BLaER1 (cell line): ENCODE data around the gene RS1.
A peak's percentile ranks its signal among the peaks of the same experiment; 100 is the strongest.

Experiments
- H3K27ac ChIP-seq: shearing (Covaris generic); formaldehyde crosslinking; 2 replicates; pipeline ENCODE4 v1.8.1; 2022
- H3K27me3 ChIP-seq: shearing (Covaris generic); formaldehyde crosslinking; 2 replicates; pipeline ENCODE4 v1.8.1; 2022
- H3K36me3 ChIP-seq: shearing (Covaris generic); formaldehyde crosslinking; 2 replicates; pipeline ENCODE4 v1.8.1; 2022
- H3K4me1 ChIP-seq: shearing (Covaris generic); formaldehyde crosslinking; 2 replicates; pipeline ENCODE4 v1.8.1; 2022
- H3K4me2 ChIP-seq: shearing (Covaris generic); formaldehyde crosslinking; 2 replicates; pipeline ENCODE4 v1.8.1; 2022
- H3K4me3 ChIP-seq: shearing (Covaris generic); formaldehyde crosslinking; 2 replicates; pipeline ENCODE4 v1.8.1; 2022
- H3K9ac ChIP-seq: shearing (Covaris generic); formaldehyde crosslinking; 2 replicates; pipeline ENCODE4 v1.8.1; 2022
- H3K9me3 ChIP-seq: shearing (Covaris generic); formaldehyde crosslinking; 2 replicates; pipeline ENCODE4 v1.8.1; 2022
- H4K20me1 ChIP-seq: shearing (Covaris generic); formaldehyde crosslinking; 2 replicates; pipeline ENCODE4 v1.8.1; 2022
- Cebpa-rat ChIP-seq: shearing (Covaris generic); IDR thresholded peaks from 2 replicates; pipeline ENCODE4 v1.8.1; 2022

Gene RS1

DNA sequence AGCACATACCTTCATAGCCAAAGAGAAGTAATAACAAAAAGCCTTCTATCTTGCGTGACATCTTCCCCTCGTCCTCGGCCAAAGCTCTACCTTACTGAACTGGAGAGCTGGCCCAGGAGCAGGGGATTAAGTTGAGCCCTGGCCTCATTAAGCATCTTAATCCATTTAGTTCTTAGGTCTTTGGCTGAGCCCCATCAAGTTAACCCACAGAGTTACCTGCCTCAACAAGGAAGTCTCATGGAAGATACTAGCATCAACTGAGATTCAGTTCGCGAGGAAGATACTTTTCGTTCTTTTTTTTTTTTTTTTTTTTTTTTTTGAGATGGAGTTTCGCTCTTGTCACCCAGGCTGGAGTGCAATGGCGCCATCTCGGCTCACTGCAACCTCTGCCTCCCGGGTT lies at the start of gene RS1:
RS1 (minus strand) TSS at position 101 of the 400 bp plus-strand sequence; CDS start at position 61, 40 bp downstream.
- no peaks in the 10 kb centered on the region for H3K9me3 ChIP-seq
- H4K20me1 ChIP-seq, result no peaks in the 10 kb centered on the region
- H3K4me1 ChIP-seq, result 0 out of 2 replicates have a peak, but pooled peaks cover 5% of the 10 kb centered on the region
- H3K4me2 ChIP-seq, result no peak within 1 kb of the TSS
- H3K9ac ChIP-seq, result no peak within 1 kb of the TSS
- no peak within 1 kb of the TSS for H3K27ac ChIP-seq
- no peak for TF ChIP-seq Cebpa-rat
- no peak within 1 kb of the TSS for H3K4me3 ChIP-seq
- H3K36me3 ChIP-seq, result no peaks in the 10 kb centered on the region
- peaks cover 24% of the 10 kb centered on the region for H3K27me3 ChIP-seq

DNA sequence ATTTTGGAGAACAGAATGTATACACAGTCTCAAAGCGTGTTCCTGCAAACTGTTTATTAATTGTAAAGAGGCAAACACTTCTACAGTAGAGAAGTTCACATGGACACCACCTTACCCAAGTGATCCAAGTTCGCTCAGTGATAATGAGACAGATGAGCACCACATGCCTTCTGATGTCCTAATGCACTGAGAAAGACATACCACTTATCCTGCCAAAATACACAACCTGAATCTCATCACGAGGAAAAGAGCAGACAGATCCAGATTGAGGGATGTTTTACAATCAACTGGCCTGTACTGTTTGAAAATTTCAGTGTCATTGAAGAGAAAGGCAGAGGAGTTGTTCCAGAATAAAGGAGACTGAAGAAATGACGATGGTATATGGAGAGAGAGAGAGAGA lies 47.9 kb upstream of the RS1 start:
- Histone ChIP-seq H3K36me3 (no peaks in the 10 kb centered on the region), H3K4me3 (no peak overlapping the region), H3K9ac (no peak overlapping the region), H4K20me1 (no peaks in the 10 kb centered on the region), H3K4me1 (0 out of 2 replicates have a peak, but pooled peaks cover 2% of the 10 kb centered on the region), H3K9me3 (peaks cover 5% of the 10 kb centered on the region; the same call in 1 of the 2 replicates), H3K27me3 (peaks cover 32% of the 10 kb centered on the region), H3K4me2 (no peak overlapping the region), H3K27ac (no peak overlapping the region)
- no peak for TF ChIP-seq Cebpa-rat

DNA sequence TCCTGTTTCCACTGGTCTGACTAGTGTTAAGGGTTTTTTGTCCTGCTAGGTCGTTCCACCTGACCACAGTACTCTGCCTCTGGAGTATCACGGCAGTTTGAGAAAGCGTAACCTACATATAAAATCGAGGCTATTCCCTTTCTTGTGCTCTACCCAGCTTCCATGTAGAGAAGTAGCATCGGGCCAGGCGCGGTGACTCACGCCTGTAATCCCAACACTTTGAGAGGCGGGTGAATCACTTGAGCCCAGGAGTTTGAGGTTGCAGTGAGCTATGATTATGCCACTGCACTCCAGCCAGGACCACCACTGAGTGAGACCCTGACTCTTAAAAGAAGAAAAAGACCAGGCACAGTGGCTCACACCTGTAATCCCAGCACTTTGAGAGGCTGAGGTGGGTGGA lies 43.0 kb upstream of the RS1 start:
- H3K4me2 ChIP-seq, result no peak overlapping the region
- H3K27me3 ChIP-seq, result peaks cover 19% of the 10 kb centered on the region
- no peak overlapping the region for H3K9ac ChIP-seq
- H3K36me3 ChIP-seq, result no peaks in the 10 kb centered on the region
- no peak overlapping the region for H3K27ac ChIP-seq
- H4K20me1 ChIP-seq, result no peaks in the 10 kb centered on the region
- H3K4me1 ChIP-seq, result 0 out of 2 replicates have a peak, but pooled peaks cover 6% of the 10 kb centered on the region
- TF ChIP-seq Cebpa-rat, result no peak
- H3K9me3 ChIP-seq, result peaks cover 9% of the 10 kb centered on the region; the same call in 1 of the 2 replicates
- no peak overlapping the region for H3K4me3 ChIP-seq

DNA sequence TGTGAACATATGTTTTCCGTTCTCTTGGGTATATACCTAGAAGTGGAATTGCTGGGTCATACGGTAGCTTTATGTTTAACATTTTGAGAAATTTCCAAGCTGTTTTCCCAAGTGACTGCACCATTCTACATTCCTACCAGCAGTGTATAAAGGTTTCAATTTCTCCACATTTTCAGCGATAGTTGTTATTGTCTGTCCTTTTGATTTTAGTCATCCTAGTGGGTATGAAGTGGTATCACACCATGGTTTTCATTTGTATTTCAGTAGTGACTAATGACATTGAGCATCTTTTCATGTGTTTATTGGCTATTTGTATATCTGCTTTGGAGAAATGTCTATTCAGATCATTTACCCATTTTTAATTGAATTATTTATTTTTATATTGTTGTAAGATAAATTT lies 37.9 kb upstream of the RS1 start:
- no peak overlapping the region for H3K4me2 ChIP-seq
- H3K27me3 ChIP-seq, result peaks cover 47% of the 10 kb centered on the region
- H4K20me1 ChIP-seq, result no peaks in the 10 kb centered on the region
- no peak overlapping the region for H3K27ac ChIP-seq
- H3K4me1 ChIP-seq, result peaks cover 14% of the 10 kb centered on the region; the same call in 1 of the 2 replicates
- H3K36me3 ChIP-seq, result no peaks in the 10 kb centered on the region
- no peak overlapping the region for H3K9ac ChIP-seq
- TF ChIP-seq Cebpa-rat, result no peak
- H3K4me3 ChIP-seq, result no peak overlapping the region
- H3K9me3 ChIP-seq, result peaks cover 4% of the 10 kb centered on the region; the same call in 1 of the 2 replicates

- Histone ChIP-seq H3K9ac (no peak within 1 kb of the TSS), H3K27ac (no peak within 1 kb of the TSS), H3K9me3 (no peaks in the 10 kb centered on the region), H3K4me2 (peak within 1 kb of the TSS; percentile 28; the same call in 1 of the 2 replicates), H3K4me1 (peaks cover 10% of the 10 kb centered on the region; the same call in 1 of the 2 replicates), H4K20me1 (no peaks in the 10 kb centered on the region), H3K27me3 (peaks cover 59% of the 10 kb centered on the region), H3K4me3 (no peak within 1 kb of the TSS), H3K36me3 (no peaks in the 10 kb centered on the region)
- no peak for TF ChIP-seq Cebpa-rat
Measured at GRCh38 chrX:18707426-18708049, 35.6 kb upstream of the RS1 start, which contains the start of gene PPEF1. Gene PPEF1, plus strand, starts transcription at chrX:18707645. Its CDS starts 136 bp downstream, at chrX:18707781.

DNA sequence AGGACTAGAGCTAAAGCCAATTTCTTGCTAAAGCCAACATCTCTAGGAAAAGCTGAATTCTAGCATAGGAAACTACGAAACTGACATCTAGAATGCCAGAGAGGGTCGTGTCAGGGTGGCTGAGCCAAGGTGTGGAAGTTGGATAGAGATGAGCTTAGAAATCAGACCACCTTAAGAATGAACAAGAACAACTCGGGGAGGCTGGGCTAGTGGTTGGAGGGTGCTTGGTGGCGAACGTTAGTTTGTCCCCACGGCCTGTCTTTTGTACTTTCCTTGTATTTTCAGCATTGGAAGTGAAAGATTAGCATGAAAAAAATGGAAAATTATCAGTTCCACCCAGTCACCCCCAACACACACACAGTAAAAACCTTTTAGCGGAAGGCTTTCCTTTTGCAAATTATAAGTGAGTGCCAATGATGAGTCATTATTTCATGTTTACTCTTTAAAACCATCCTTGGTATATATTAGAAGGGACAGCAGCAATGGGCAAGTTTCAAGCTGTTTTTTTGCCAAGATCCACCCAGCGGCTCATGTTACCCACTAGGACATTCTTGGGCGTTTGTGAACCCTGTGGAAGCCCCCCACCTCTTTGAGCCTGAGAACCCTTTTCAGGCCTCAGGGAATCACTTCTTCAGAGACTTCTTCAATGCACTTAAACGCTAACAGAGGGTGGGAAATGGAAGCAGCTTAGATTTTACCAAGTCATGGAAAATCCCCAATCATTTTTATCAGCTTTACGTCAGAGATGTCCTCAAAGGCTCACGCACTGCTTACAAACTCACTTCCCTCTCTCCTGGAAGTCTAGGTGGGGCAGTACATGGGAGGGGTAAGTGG lies 30.7 kb upstream of the RS1 start:
- no peak for TF ChIP-seq Cebpa-rat
- Histone ChIP-seq H4K20me1 (no peaks in the 10 kb centered on the region), H3K9me3 (no peaks in the 10 kb centered on the region), H3K4me2 (no peak overlapping the region), H3K27me3 (peaks cover 83% of the 10 kb centered on the region), H3K4me1 (peaks cover 7% of the 10 kb centered on the region; the same call in 1 of the 2 replicates), H3K4me3 (no peak overlapping the region), H3K36me3 (no peaks in the 10 kb centered on the region), H3K27ac (no peak overlapping the region), H3K9ac (no peak overlapping the region)

DNA sequence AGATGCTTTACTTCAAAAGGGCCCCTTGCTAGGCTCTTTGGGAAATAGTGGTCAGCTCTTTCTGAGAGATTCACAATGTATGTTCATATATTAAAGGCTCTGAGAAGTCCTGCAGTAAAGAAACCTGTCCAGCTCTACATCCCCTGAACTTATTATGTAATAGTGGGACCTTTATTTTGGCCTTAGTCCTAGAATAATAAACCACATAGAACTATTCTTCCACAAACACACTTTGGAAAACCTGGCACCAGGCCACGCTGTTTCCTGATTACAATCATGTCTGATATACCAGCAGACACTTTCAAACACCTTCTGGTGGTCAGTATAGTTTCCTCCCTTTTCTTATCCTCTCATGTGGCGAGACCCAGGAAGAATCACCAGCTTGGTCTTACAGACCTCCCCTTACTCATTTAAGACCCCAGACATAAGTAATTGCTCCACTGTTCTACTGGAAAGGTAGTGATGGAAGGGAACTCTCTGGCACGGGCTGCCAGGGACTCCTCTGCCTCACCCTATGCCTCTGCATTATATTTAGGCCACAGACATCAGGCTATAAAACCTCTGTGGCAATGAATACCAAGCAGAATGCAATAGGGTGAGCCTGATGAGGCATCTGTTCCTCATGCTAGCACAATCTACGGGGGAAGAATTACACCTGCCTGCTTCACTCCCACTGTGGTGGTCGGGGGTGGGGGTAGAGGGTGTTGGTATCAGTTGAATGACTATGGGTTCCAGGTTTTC lies 29.9 kb upstream of the RS1 start:
- no peak overlapping the region for H3K4me3 ChIP-seq
- no peak overlapping the region for H3K9ac ChIP-seq
- no peak overlapping the region for H3K27ac ChIP-seq
- TF ChIP-seq Cebpa-rat, result no peak
- H3K4me2 ChIP-seq, result no peak overlapping the region
- 0 out of 2 replicates have a peak, but pooled peaks cover under 1% of the 10 kb centered on the region for H3K4me1 ChIP-seq
- no peaks in the 10 kb centered on the region for H4K20me1 ChIP-seq
- H3K36me3 ChIP-seq, result no peaks in the 10 kb centered on the region
- H3K27me3 ChIP-seq, result peaks cover 83% of the 10 kb centered on the region
- no peaks in the 10 kb centered on the region for H3K9me3 ChIP-seq

GRCh38 chrX:18698737-18699650 lies 27.1 kb upstream of the RS1 start:
- Histone ChIP-seq H3K36me3 (no peaks in the 10 kb centered on the region), H3K4me2 (no peak overlapping the region), H3K27me3 (peaks cover 87% of the 10 kb centered on the region), H3K9me3 (peaks cover 7% of the 10 kb centered on the region), H4K20me1 (no peaks in the 10 kb centered on the region), H3K4me1 (no peaks in the 10 kb centered on the region), H3K27ac (no peak overlapping the region), H3K4me3 (no peak overlapping the region), H3K9ac (no peak overlapping the region)
- TF ChIP-seq Cebpa-rat, result no peak

DNA sequence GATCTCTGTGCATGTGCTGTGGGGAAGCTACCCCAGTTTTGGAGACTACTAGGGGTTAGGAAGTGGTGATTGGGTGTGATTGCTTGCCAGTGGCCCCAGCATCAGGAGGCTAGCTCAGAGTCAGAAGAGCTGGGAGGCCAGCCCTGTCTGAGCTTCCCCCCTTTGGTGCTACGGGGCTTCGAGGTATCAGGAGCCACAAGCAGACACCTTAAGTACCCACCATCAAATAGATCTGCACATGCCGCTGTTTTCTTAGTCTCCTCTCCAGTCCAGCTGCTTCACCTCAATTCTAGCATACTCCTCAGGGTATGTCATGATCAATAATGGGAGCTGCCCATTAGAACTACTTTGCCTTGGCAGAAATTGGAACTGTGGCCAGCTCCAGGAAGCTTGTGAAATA lies 24.7 kb upstream of the RS1 start:
- Histone ChIP-seq H3K36me3 (no peaks in the 10 kb centered on the region), H3K9me3 (peaks cover 7% of the 10 kb centered on the region), H3K9ac (no peak overlapping the region), H3K27me3 (peaks cover 98% of the 10 kb centered on the region), H4K20me1 (no peaks in the 10 kb centered on the region), H3K27ac (no peak overlapping the region), H3K4me1 (no peaks in the 10 kb centered on the region), H3K4me2 (no peak overlapping the region), H3K4me3 (no peak overlapping the region)
- TF ChIP-seq Cebpa-rat, result no peak
